ENCODE measurements around the gene WIPF2.

- no peak for TF ChIP-seq CTCF (IDR thresholded peaks at IDR 0.05)
- no peak for TF ChIP-seq POLR2A (IDR thresholded peaks at IDR 0.05)
These were observed 29.4 kb downstream of the WIPF2 start for GRCh38 chr17:40248507-40248906.
